SH-SY5Y (cell line): ENCODE results near the gene TMEM18.

Experiments used
- GATA2 ChIP-seq: IDR thresholded peaks from 2 replicates; pipeline ENCODE4 v1.6.1; 2011; ENCODE audit warnings: mild to moderate bottlenecking, low read depth, low read length
- GATA3 ChIP-seq: IDR thresholded peaks from 2 replicates; pipeline ENCODE4 v1.6.1; 2011; ENCODE audit warnings: low read depth, mild to moderate bottlenecking, low read length, moderate library complexity

- TF ChIP-seq GATA2 = no peak
- TF ChIP-seq GATA3 = no peak
These were observed 59.2 kb downstream of the TMEM18 start for GRCh38 chr2:618005-618404.
